ENCODE measurements around the gene PNMA6E. TPM values are rescaled to one million over a fixed set of nuclear protein-coding genes. Genes with fewer than 3 reads are reported as not detected.

The PNMA6E gene
- total and polyA plus RNA-seq, 12 donors = 0.07 to 0.27 (median 0.16) TPM; not detected in 5

- peak in 1 of 6 experiments; percentile 16 for TF ChIP-seq CTCF (IDR thresholded peaks at IDR 0.05)
- no peak for TF ChIP-seq POLR2A (IDR thresholded peaks at IDR 0.05)
- intact Hi-C loops (cut with DNase I) = no loop called here
- Histone ChIP-seq H3K27ac (peak overlapping the region in 2 of 5 donors; percentile 39 to 52), H3K4me3 (peak overlapping the region in 1 of 4 donors; percentile 51), H3K9me3 (replicated peaks in 1 of 3) (no peaks in the 10 kb centered on the region), H3K4me1 (replicated peaks in 1 of 2) (peaks cover 0 to 4% of the 10 kb centered on the region in 2 donors), H3K36me3 (replicated peaks in 1 of 2) (no peaks in the 10 kb centered on the region), H3K27me3 (no peaks in the 10 kb centered on the region)
- DNase-seq = no peak
- 48 to 76% (median 74%) methylated on average over 6 to 23 of the region's 23 CpGs for WGBS, 4 donors
These were observed 11.9 kb upstream of the PNMA6E start for GRCh38 chrX:153412746-153413720.

GRCh38 chrX:153411988-153412574 lies 10.9 kb upstream of the PNMA6E start:
- H3K27ac ChIP-seq = peak overlapping the region in 2 of 5 donors; percentile 39 to 52
- TF ChIP-seq CTCF (IDR thresholded peaks at IDR 0.05) = no peak
- WGBS, 4 donors = 29 to 73% (median 44%) methylated on average over 9 to 17 of the region's 17 CpGs

GRCh38 chrX:153411255-153411987 lies 10.3 kb upstream of the PNMA6E start, which contains the start of gene ZFP92:
TSS of gene ZFP92 (plus strand) at chrX:153411472. CDS start at chrX:153418323, 6,851 bp downstream.
- no peak for TF ChIP-seq POLR2A (IDR thresholded peaks at IDR 0.05)
- no peak for TF ChIP-seq CTCF (IDR thresholded peaks at IDR 0.05)
- Histone ChIP-seq H3K36me3 (replicated peaks in 1 of 2) (no peaks in the 10 kb centered on the region), H3K9me3 (replicated peaks in 1 of 3) (no peaks in the 10 kb centered on the region), H3K4me3 (peak within 1 kb of the TSS in 2 of 4 donors; percentile 40 to 51), H3K27ac (peak within 1 kb of the TSS in 2 of 5 donors; percentile 39 to 52), H3K27me3 (no peaks in the 10 kb centered on the region), H3K4me1 (replicated peaks in 1 of 2) (peaks cover 0 to 4% of the 10 kb centered on the region in 2 donors)
- DNase-seq = peak in 3 of 7 donors; percentile 26 to 40 (median 36)
- 1 to 50% (median 17%) methylated on average over 3 to 74 of the region's 75 CpGs for WGBS, 4 donors
- intact Hi-C loops (cut with DNase I) = no loop called here

More at GRCh38 chrX:153411988-153412574, 10.9 kb upstream of the PNMA6E start:
- intact Hi-C loops (cut with DNase I) = no loop called here
- Histone ChIP-seq H3K4me1 (replicated peaks in 1 of 2) (peaks cover 0 to 4% of the 10 kb centered on the region in 2 donors), H3K27me3 (no peaks in the 10 kb centered on the region), H3K4me3 (peak overlapping the region in 2 of 4 donors; percentile 40 to 51), H3K9me3 (replicated peaks in 1 of 3) (no peaks in the 10 kb centered on the region), H3K36me3 (replicated peaks in 1 of 2) (no peaks in the 10 kb centered on the region)
- DNase-seq = peak in 3 of 7 donors; percentile 29 to 56 (median 47)

Data from adrenal gland (tissue), 12 donors.